Neural cell (in vitro differentiated cells): ENCODE measurements around the gene AFF1. TPM values are rescaled to one million over a fixed set of nuclear protein-coding genes. Genes with fewer than 3 reads are reported as not detected.
A peak's percentile ranks its signal among the peaks of the same experiment; 100 is the strongest.

Experiments used
- H2AFZ ChIP-seq: fragments of 200-600, 300-800 bp; sonication (generic), shearing (Covaris generic); 2 replicates; pipeline ENCODE4 v1.6.0; 2014; ENCODE audit warnings: low read depth, mild to moderate bottlenecking, antibody characterized with exemption, low read length, moderate library complexity
- H3F3A ChIP-seq: fragments of 200-600 bp; shearing (Covaris generic); 2 replicates; pipeline ENCODE4 v1.6.1; 2016; ENCODE audit warnings: mild to moderate bottlenecking, moderate library complexity, mixed read lengths, antibody characterized with exemption, low read length; ENCODE audit not compliant: insufficient read depth, poor library complexity, severe bottlenecking
- H3K27ac ChIP-seq: fragments of 200-600, 300-800 bp; sonication (generic), shearing (Covaris generic); 2 replicates; pipeline ENCODE4 v1.5.1; 2014; ENCODE audit warnings: mild to moderate bottlenecking, low read length, moderate library complexity
- H3K27me3 ChIP-seq: fragments of 300-800, 200-600 bp; sonication (generic), shearing (Covaris generic); 2 replicates; pipeline ENCODE4 v1.6.0; 2014; ENCODE audit warnings: mild to moderate bottlenecking, low read depth, low read length, moderate library complexity; ENCODE audit not compliant: insufficient read depth
- H3K36me3 ChIP-seq: fragments of 300-800, 200-600 bp; sonication (generic), shearing (Covaris generic); 2 replicates; pipeline ENCODE4 v1.5.1; 2014; ENCODE audit warnings: mild to moderate bottlenecking, antibody characterized with exemption, low read length, moderate library complexity; ENCODE audit not compliant: insufficient read depth
- H3K4me2 ChIP-seq: fragments of 300-800, 200-600 bp; sonication (generic), shearing (Covaris generic); 2 replicates; pipeline ENCODE4 v1.6.0; 2014; ENCODE audit warnings: mild to moderate bottlenecking, low read length
- H3K4me3 ChIP-seq: fragments of 300-800, 200-600 bp; sonication (generic), shearing (Covaris generic); 2 replicates; pipeline ENCODE4 v1.5.1; 2014; ENCODE audit warnings: mild to moderate bottlenecking, low read length, moderate library complexity
- H3K79me2 ChIP-seq: fragments of 200-600 bp; shearing (Covaris generic); replicated peaks from 2 replicates; pipeline ENCODE4 v1.6.0; 2014; ENCODE audit warnings: mild to moderate bottlenecking, low read length, moderate library complexity; ENCODE audit not compliant: insufficient read depth
- H3K9ac ChIP-seq: fragments of 300-800, 200-600 bp; sonication (generic), shearing (Covaris generic); 2 replicates; pipeline ENCODE4 v1.6.1; 2016; ENCODE audit warnings: mild to moderate bottlenecking, low read length, mixed read lengths
- H3K9me2 ChIP-seq: fragments of 200-600 bp; shearing (Covaris generic); 2 replicates; pipeline ENCODE4 v1.6.1; 2016; ENCODE audit warnings: mild to moderate bottlenecking, low read length, mixed read lengths; ENCODE audit not compliant: insufficient read depth
- H3K9me3 ChIP-seq: fragments of 200-600, 300-800 bp; sonication (generic), shearing (Covaris generic); 2 replicates; pipeline ENCODE4 v1.6.1; 2016; ENCODE audit warnings: mild to moderate bottlenecking, mixed run types, low read length, moderate library complexity, mixed read lengths
- H4K20me1 ChIP-seq: fragments of 200-600 bp; shearing (Covaris generic); 2 replicates; pipeline ENCODE4 v1.6.1; 2016; ENCODE audit warnings: mild to moderate bottlenecking, mixed run types; ENCODE audit not compliant: insufficient read depth
- EP300 ChIP-seq: fragments of 450-650 bp; conservative IDR thresholded peaks from 2 replicates; pipeline ENCODE4 v1.6.1; 2014; ENCODE audit warnings: antibody characterized with exemption, mild to moderate bottlenecking, moderate library complexity; ENCODE audit not compliant: poor library complexity, severe bottlenecking
- EZH2 ChIP-seq: fragments of 200-600, 300-800 bp; shearing (Covaris generic), sonication (generic); IDR thresholded peaks from 2 replicates; pipeline ENCODE4 v1.6.1; 2014; ENCODE audit warnings: antibody characterized with exemption, low read length, borderline replicate concordance, mild to moderate bottlenecking; ENCODE audit not compliant: insufficient read depth, poor library complexity, severe bottlenecking
- MXI1 ChIP-seq: fragments of 450-650 bp; conservative IDR thresholded peaks from 2 replicates; pipeline ENCODE4 v1.6.1; 2014; ENCODE audit warnings: antibody characterized with exemption, mild to moderate bottlenecking; ENCODE audit not compliant: poor library complexity, severe bottlenecking
- POLR2AphosphoS5 ChIP-seq: IDR thresholded peaks from 2 replicates; pipeline ENCODE4 v1.6.1; 2012
- RAD21 ChIP-seq: fragments of 450-650 bp; conservative IDR thresholded peaks from 2 replicates; pipeline ENCODE4 v1.6.1; 2014; ENCODE audit warnings: antibody characterized with exemption, mild to moderate bottlenecking, moderate library complexity
- SMC3 ChIP-seq: fragments of 450-650 bp; conservative IDR thresholded peaks from 2 replicates; pipeline ENCODE4 v1.6.1; 2014; ENCODE audit warnings: antibody characterized with exemption, mild to moderate bottlenecking, moderate library complexity; ENCODE audit not compliant: poor library complexity
- TAF1 ChIP-seq: IDR thresholded peaks from 2 replicates; pipeline ENCODE4 v1.6.1; 2012; ENCODE audit warnings: low read depth
- polyA plus RNA-seq: library from polyadenylated mRNA; depleted of rRNA; stranded (reverse); fragments of >200 nt; gene quantifications from 2 replicates; pipeline ENCODE4 v1.2.3, GENCODE V29; 2014
- TF ChIP-seq, protein P1 (sequence below): fragments of 450-650 bp; IDR thresholded peaks from 2 replicates; pipeline ENCODE4 v1.5.1; 2014; ENCODE audit warnings: antibody characterized with exemption, mild to moderate bottlenecking, moderate library complexity; ENCODE audit not compliant: poor library complexity, severe bottlenecking
- TF ChIP-seq, protein P2 (sequence below): IDR thresholded peaks from 2 replicates; pipeline ENCODE4 v1.6.1; 2012; ENCODE audit warnings: borderline replicate concordance

The AFF1 gene
- polyA plus RNA-seq, 1 donor from 2014 or later = 0.63 TPM

- H3K9me2 ChIP-seq = peaks cover 4% of the 10 kb centered on the region
- H3K9me3 ChIP-seq = no peaks in the 10 kb centered on the region
- no peaks in the 10 kb centered on the region for H3K27me3 ChIP-seq
- no peak overlapping the region for H2AFZ ChIP-seq
- H3K4me2 ChIP-seq = no peak overlapping the region
- H4K20me1 ChIP-seq = no peaks in the 10 kb centered on the region
- peaks cover 8% of the 10 kb centered on the region for H3F3A ChIP-seq
- H3K27ac ChIP-seq = no peak overlapping the region
- H3K36me3 ChIP-seq = no peaks in the 10 kb centered on the region
- TF ChIP-seq, protein P1, sequence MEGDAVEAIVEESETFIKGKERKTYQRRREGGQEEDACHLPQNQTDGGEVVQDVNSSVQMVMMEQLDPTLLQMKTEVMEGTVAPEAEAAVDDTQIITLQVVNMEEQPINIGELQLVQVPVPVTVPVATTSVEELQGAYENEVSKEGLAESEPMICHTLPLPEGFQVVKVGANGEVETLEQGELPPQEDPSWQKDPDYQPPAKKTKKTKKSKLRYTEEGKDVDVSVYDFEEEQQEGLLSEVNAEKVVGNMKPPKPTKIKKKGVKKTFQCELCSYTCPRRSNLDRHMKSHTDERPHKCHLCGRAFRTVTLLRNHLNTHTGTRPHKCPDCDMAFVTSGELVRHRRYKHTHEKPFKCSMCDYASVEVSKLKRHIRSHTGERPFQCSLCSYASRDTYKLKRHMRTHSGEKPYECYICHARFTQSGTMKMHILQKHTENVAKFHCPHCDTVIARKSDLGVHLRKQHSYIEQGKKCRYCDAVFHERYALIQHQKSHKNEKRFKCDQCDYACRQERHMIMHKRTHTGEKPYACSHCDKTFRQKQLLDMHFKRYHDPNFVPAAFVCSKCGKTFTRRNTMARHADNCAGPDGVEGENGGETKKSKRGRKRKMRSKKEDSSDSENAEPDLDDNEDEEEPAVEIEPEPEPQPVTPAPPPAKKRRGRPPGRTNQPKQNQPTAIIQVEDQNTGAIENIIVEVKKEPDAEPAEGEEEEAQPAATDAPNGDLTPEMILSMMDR = no peak
- no peak for TF ChIP-seq RAD21
- peak overlapping the region; percentile 86 for H3K4me3 ChIP-seq
- no peak overlapping the region for H3K9ac ChIP-seq
- peaks cover 24% of the 10 kb centered on the region for H3K79me2 ChIP-seq
These were observed 70.5 kb downstream of the AFF1 start for GRCh38 chr4:87005369-87005689.

DNA sequence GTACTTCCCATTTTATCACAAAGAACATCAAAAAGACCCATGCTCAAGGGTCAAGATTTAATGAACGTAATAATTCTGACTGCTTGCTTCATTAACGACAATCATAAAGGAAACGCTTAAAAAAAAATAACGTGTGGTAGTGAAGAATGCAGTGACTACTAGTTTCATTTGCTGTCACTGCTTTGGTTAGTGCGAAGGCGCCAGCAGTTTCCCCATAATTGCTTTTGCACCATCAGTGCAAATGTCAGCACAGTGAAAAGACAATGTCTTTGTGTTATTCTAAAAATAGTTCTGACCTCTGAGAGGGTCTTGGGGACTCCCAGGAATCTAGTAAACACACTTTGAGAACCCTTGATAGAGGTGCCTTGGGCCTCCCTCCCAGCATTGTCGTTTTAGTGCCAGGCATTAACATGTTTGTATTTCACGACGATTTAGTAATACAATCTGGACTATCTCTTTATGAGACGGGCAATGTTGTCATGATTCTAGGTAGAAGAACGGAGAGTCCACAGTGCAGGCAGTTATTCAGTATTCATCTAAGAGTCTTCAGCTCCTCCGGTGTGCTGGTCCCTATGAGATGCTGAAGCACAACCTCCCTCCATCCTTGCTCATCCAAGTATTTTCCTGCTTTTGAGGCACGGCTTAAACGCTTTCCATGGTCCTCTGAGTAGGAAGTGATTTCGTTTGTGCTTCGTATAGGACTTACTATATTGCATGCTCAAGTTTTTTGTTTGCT is 71.0 kb downstream of the AFF1 start:
- no peaks in the 10 kb centered on the region for H3K36me3 ChIP-seq
- H3K27me3 ChIP-seq = no peaks in the 10 kb centered on the region
- no peaks in the 10 kb centered on the region for H4K20me1 ChIP-seq
- no peaks in the 10 kb centered on the region for H3K9me3 ChIP-seq
- peak overlapping the region; percentile 86 for H3K4me3 ChIP-seq
- no peak overlapping the region for H3K9ac ChIP-seq
- TF ChIP-seq SMC3 = no peak
- no peak for TF ChIP-seq TAF1
- no peak for TF ChIP-seq EZH2
- TF ChIP-seq, protein P1 = no peak
- no peak for TF ChIP-seq MXI1
- no peak for TF ChIP-seq POLR2AphosphoS5
- no peak for TF ChIP-seq EP300
- no peak for TF ChIP-seq RAD21
- TF ChIP-seq, protein P2, sequence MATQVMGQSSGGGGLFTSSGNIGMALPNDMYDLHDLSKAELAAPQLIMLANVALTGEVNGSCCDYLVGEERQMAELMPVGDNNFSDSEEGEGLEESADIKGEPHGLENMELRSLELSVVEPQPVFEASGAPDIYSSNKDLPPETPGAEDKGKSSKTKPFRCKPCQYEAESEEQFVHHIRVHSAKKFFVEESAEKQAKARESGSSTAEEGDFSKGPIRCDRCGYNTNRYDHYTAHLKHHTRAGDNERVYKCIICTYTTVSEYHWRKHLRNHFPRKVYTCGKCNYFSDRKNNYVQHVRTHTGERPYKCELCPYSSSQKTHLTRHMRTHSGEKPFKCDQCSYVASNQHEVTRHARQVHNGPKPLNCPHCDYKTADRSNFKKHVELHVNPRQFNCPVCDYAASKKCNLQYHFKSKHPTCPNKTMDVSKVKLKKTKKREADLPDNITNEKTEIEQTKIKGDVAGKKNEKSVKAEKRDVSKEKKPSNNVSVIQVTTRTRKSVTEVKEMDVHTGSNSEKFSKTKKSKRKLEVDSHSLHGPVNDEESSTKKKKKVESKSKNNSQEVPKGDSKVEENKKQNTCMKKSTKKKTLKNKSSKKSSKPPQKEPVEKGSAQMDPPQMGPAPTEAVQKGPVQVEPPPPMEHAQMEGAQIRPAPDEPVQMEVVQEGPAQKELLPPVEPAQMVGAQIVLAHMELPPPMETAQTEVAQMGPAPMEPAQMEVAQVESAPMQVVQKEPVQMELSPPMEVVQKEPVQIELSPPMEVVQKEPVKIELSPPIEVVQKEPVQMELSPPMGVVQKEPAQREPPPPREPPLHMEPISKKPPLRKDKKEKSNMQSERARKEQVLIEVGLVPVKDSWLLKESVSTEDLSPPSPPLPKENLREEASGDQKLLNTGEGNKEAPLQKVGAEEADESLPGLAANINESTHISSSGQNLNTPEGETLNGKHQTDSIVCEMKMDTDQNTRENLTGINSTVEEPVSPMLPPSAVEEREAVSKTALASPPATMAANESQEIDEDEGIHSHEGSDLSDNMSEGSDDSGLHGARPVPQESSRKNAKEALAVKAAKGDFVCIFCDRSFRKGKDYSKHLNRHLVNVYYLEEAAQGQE = no peak
- H3K79me2 ChIP-seq = peaks cover 27% of the 10 kb centered on the region
- no peak overlapping the region for H3K27ac ChIP-seq
- H3F3A ChIP-seq = peaks cover 8% of the 10 kb centered on the region
- peak overlapping the region; percentile 76 for H3K4me2 ChIP-seq
- H3K9me2 ChIP-seq = peaks cover 4% of the 10 kb centered on the region
- no peak overlapping the region for H2AFZ ChIP-seq
